Breast epithelium (tissue), 3 donors: Measurements from ENCODE around the gene ABCB8.

Experiments
- CTCF ChIP-seq, 3 donors: fragments of 450-650 bp; IDR thresholded peaks; one replicate each; pipeline ENCODE4 v1.5.1; 2016 to 2017; ENCODE audit warnings: antibody characterized with exemption in 3 of 3, mild to moderate bottlenecking in 3 of 3, moderate library complexity in 3 of 3
- POLR2A ChIP-seq: fragments of 450-650 bp; IDR thresholded peaks from one replicate; pipeline ENCODE4 v1.6.1; 2016; ENCODE audit warnings: antibody characterized with exemption, mild to moderate bottlenecking, moderate library complexity
- POLR2AphosphoS5 ChIP-seq, 3 donors: sonication (generic); formaldehyde crosslinking; IDR thresholded peaks; one replicate each; pipeline ENCODE4 v1.6.1; 2017; ENCODE audit warnings: antibody characterized with exemption in 3 of 3

DNA sequence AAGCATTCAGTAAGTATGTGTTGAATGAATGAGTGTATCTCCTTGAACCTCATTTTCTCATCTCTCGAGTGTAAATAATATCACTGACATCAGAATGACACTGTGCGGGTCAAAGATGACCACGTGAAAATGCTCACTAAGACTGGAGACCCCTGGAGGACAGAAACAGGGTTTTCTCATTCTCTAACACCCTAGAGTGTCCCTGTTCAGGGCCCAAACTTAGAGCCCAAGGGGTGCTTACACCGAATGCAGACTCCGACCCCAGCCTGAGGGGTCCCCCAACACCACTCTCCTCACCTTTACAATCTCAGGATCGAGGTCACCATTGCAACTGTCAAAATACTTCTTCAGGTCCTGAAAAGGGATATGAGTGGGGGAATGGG, 28.0 kb downstream of the ABCB8 start:
- TF ChIP-seq CTCF (IDR thresholded peaks at IDR 0.05) (no peak), POLR2A (no peak), POLR2AphosphoS5 (IDR thresholded peaks at IDR 0.05) (no peak)
